SK-N-SH (cell line): Measurements from ENCODE around the gene ULBP2.

Experiments
- EZH2phosphoT487 ChIP-seq: fragments of 200-600 bp; sonication (generic); IDR thresholded peaks from 2 replicates; pipeline ENCODE4 v1.6.1; 2017; ENCODE audit warnings: low read depth, mixed run types, mild to moderate bottlenecking, antibody characterized with exemption, moderate library complexity, borderline replicate concordance
- JUND ChIP-seq: IDR thresholded peaks from 2 replicates; pipeline ENCODE4 v1.4.0; 2012
- MXI1 ChIP-seq: IDR thresholded peaks from 2 replicates; pipeline ENCODE4 v1.6.1; 2012; ENCODE audit warnings: mild to moderate bottlenecking, low read depth, low read length, improper control_type of control experiment
- RCOR1 ChIP-seq: fragments of 150-350 bp; IDR thresholded peaks from 2 replicates; pipeline ENCODE4 v1.6.1; 2017; ENCODE audit warnings: antibody characterized with exemption, low read length

DNA sequence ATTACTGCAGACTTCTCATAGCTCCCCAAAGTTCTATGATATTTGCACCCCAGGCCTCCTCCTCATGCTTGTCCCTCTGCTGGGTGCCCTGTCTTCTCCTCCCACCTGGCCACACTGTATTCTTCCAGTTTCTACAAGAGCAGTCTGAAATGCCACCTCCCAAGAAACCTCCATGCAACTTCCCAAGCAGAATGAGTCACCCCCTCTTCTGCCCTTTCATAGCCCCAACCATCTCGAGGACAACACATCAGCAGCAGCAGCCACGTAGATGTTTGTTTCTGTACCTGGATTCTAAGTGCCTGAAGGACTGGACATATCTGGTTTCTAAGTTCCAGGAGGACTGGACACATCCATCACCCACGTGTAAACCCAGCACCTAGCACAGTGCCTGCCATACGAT, 6.6 kb upstream of the ULBP2 start:
- TF ChIP-seq EZH2phosphoT487 (no peak), JUND (no peak), MXI1 (no peak), RCOR1 (no peak)
